KOPT-K1 (cell line): ENCODE data around the gene BAIAP2.

Source experiments
- H3K27ac ChIP-seq: fragments of 200-600 bp; sonication (generic); 2 replicates; pipeline ENCODE4 v1.5.1; 2016; ENCODE audit warnings: antibody characterized with exemption, mild to moderate bottlenecking, low read depth, low read length; ENCODE audit not compliant: poor library complexity, severe bottlenecking
- H3K36me3 ChIP-seq: fragments of 200-600 bp; sonication (generic); 2 replicates; pipeline ENCODE4 v1.5.1; 2017; ENCODE audit warnings: antibody characterized with exemption, mild to moderate bottlenecking, low read length, moderate library complexity; ENCODE audit not compliant: insufficient read depth
- H3K9me3 ChIP-seq: fragments of 200-600 bp; sonication (generic); 2 replicates; pipeline ENCODE4 v1.5.1; 2017; ENCODE audit warnings: antibody characterized with exemption, low read length, mild to moderate bottlenecking; ENCODE audit not compliant: insufficient read depth, poor library complexity, severe bottlenecking

The BAIAP2 gene

GRCh38 chr17:81046132-81046769, 11.3 kb downstream of the BAIAP2 start:
- Histone ChIP-seq H3K27ac (no peak overlapping the region), H3K36me3 (no peaks in the 10 kb centered on the region), H3K9me3 (no peaks in the 10 kb centered on the region)

GRCh38 chr17:81046770-81047359, 11.9 kb downstream of the BAIAP2 start:
- no peaks in the 10 kb centered on the region for H3K9me3 ChIP-seq
- H3K36me3 ChIP-seq = no peaks in the 10 kb centered on the region
- no peak overlapping the region for H3K27ac ChIP-seq

- no peaks in the 10 kb centered on the region for H3K36me3 ChIP-seq
- no peaks in the 10 kb centered on the region for H3K9me3 ChIP-seq
- no peak overlapping the region for H3K27ac ChIP-seq
These were observed 13.9 kb downstream of the BAIAP2 start for GRCh38 chr17:81048827-81049371.

- no peaks in the 10 kb centered on the region for H3K9me3 ChIP-seq
- H3K27ac ChIP-seq = no peak overlapping the region
- no peaks in the 10 kb centered on the region for H3K36me3 ChIP-seq
These were observed 14.5 kb downstream of the BAIAP2 start for GRCh38 chr17:81049372-81049911.

- no peak overlapping the region for H3K27ac ChIP-seq
- H3K36me3 ChIP-seq = no peaks in the 10 kb centered on the region
- no peaks in the 10 kb centered on the region for H3K9me3 ChIP-seq
These were observed 15.1 kb downstream of the BAIAP2 start for GRCh38 chr17:81049973-81050551.

GRCh38 chr17:81050645-81051625, 16.0 kb downstream of the BAIAP2 start:
- H3K36me3 ChIP-seq = no peaks in the 10 kb centered on the region
- no peak overlapping the region for H3K27ac ChIP-seq
- H3K9me3 ChIP-seq = no peaks in the 10 kb centered on the region

GRCh38 chr17:81052199-81052997, 17.4 kb downstream of the BAIAP2 start:
- no peaks in the 10 kb centered on the region for H3K9me3 ChIP-seq
- no peaks in the 10 kb centered on the region for H3K36me3 ChIP-seq
- no peak overlapping the region for H3K27ac ChIP-seq

GRCh38 chr17:81053041-81053970, 18.4 kb downstream of the BAIAP2 start:
- Histone ChIP-seq H3K9me3 (no peaks in the 10 kb centered on the region), H3K27ac (no peak overlapping the region), H3K36me3 (no peaks in the 10 kb centered on the region)

- no peaks in the 10 kb centered on the region for H3K36me3 ChIP-seq
- H3K27ac ChIP-seq = no peak overlapping the region
- H3K9me3 ChIP-seq = no peaks in the 10 kb centered on the region
These were observed 19.4 kb downstream of the BAIAP2 start for GRCh38 chr17:81054308-81054707.

GRCh38 chr17:81054881-81055370, 20.0 kb downstream of the BAIAP2 start:
- Histone ChIP-seq H3K9me3 (no peaks in the 10 kb centered on the region), H3K36me3 (no peaks in the 10 kb centered on the region), H3K27ac (no peak overlapping the region)

- Histone ChIP-seq H3K27ac (no peak overlapping the region), H3K36me3 (no peaks in the 10 kb centered on the region), H3K9me3 (no peaks in the 10 kb centered on the region)
These were observed 21.4 kb downstream of the BAIAP2 start for GRCh38 chr17:81056312-81056711.

GRCh38 chr17:81057079-81057730, 22.3 kb downstream of the BAIAP2 start:
- H3K36me3 ChIP-seq = no peaks in the 10 kb centered on the region
- no peak overlapping the region for H3K27ac ChIP-seq
- H3K9me3 ChIP-seq = no peaks in the 10 kb centered on the region

- no peaks in the 10 kb centered on the region for H3K9me3 ChIP-seq
- no peaks in the 10 kb centered on the region for H3K36me3 ChIP-seq
- no peak overlapping the region for H3K27ac ChIP-seq
These were observed 22.8 kb downstream of the BAIAP2 start for GRCh38 chr17:81057777-81058176.
